ENCODE data around the gene MAP2K5. TPM values are rescaled to one million over a fixed set of nuclear protein-coding genes. Genes with fewer than 3 reads are reported as not detected.

Gene MAP2K5
- total RNA-seq, 2 experiments from 2014 or later, result 22.2 to 27.9 TPM

- Mint-ChIP-seq H3K36me3 (ENCODE audit: low read depth) (no peaks in the 10 kb centered on the region), H3K4me3 (peak overlapping the region; percentile 72), H3K27me3 (peaks cover 84% of the 10 kb centered on the region), H3K27ac (no peak overlapping the region), H3K4me1 (ENCODE audit: low read depth) (peaks cover 55% of the 10 kb centered on the region), H3K9me3 (no peaks in the 10 kb centered on the region)
- DNase-seq, result peak in 2 of 14 experiments; percentile 11 to 28
- no peak for TF ChIP-seq CTCF (IDR thresholded peaks at IDR 0.05)
- no peak overlapping the region for H3K27ac ChIP-seq (ENCODE audit: low read depth in 1 of 2, low read length in 2 of 2)
- POLR2A ChIA-PET, result interaction anchor here (1.5 to 1.8 kb wide), 2 partner anchors 13 to 44 kb away, joined by 3 to 4 read pairs; no protein-coding TSS in a partner anchor
- CTCF ChIA-PET, result no interaction called here
- no peak overlapping the region for H3K4me3 ChIP-seq (ENCODE audit: low read length)
- peaks cover 0 to 53% of the 10 kb centered on the region in 2 experiments for H3K9me3 ChIP-seq (ENCODE audit: control insufficient read depth in 1 of 2, insufficient read depth in 1 of 2, low read length in 2 of 2)
- ATAC-seq (ENCODE audit: poor library complexity), result no peak
- intact Hi-C loops (cut with DNase I, micrococcal nuclease), result no loop called here
- peaks cover 73% of the 10 kb centered on the region for H3K4me1 ChIP-seq (ENCODE audit: insufficient read depth, low read length)
- no peaks in the 10 kb centered on the region for H3K36me3 ChIP-seq (ENCODE audit: insufficient read depth, low read length)
- H3K27me3 ChIP-seq (ENCODE audit: control insufficient read depth in 1 of 2, insufficient read depth in 2 of 2, low read length in 2 of 2), result peaks cover 74 to 86% of the 10 kb centered on the region in 2 experiments
Observed at GRCh38 chr15:67828278-67828968, 285.9 kb downstream of the MAP2K5 start.

GRCh38 chr15:67828969-67829646 is 286.6 kb downstream of the MAP2K5 start:
- H3K27me3 ChIP-seq (ENCODE audit: control insufficient read depth in 1 of 2, insufficient read depth in 2 of 2, low read length in 2 of 2), result peaks cover 74 to 86% of the 10 kb centered on the region in 2 experiments
- CTCF ChIA-PET, result no interaction called here
- POLR2A ChIA-PET, result interaction anchor here (1.5 to 1.8 kb wide), 2 partner anchors 12 to 45 kb away, joined by 3 to 4 read pairs; no protein-coding TSS in a partner anchor
- H3K4me1 Mint-ChIP-seq (ENCODE audit: low read depth), result peaks cover 55% of the 10 kb centered on the region
- no peaks in the 10 kb centered on the region for H3K36me3 ChIP-seq (ENCODE audit: insufficient read depth, low read length)
- H3K27me3 Mint-ChIP-seq, result peaks cover 84% of the 10 kb centered on the region
- no peak overlapping the region for H3K27ac ChIP-seq (ENCODE audit: low read depth in 1 of 2, low read length in 2 of 2)
- H3K9me3 Mint-ChIP-seq, result no peaks in the 10 kb centered on the region
- peak overlapping the region; percentile 72 for H3K4me3 Mint-ChIP-seq
- no peak for ATAC-seq (ENCODE audit: poor library complexity)
- no peaks in the 10 kb centered on the region for H3K36me3 Mint-ChIP-seq (ENCODE audit: low read depth)
- TF ChIP-seq CTCF (IDR thresholded peaks at IDR 0.05), result no peak
- H3K4me3 ChIP-seq (ENCODE audit: low read length), result no peak overlapping the region
- peak in 1 of 14 experiments; percentile 29 for DNase-seq
- intact Hi-C loops (cut with DNase I, micrococcal nuclease), result no loop called here
- no peak overlapping the region for H3K27ac Mint-ChIP-seq
- H3K9me3 ChIP-seq (ENCODE audit: control insufficient read depth in 1 of 2, insufficient read depth in 1 of 2, low read length in 2 of 2), result peaks cover 0 to 54% of the 10 kb centered on the region in 2 experiments
- H3K4me1 ChIP-seq (ENCODE audit: insufficient read depth, low read length), result peaks cover 73% of the 10 kb centered on the region

GRCh38 chr15:67829647-67830504 is 287.4 kb downstream of the MAP2K5 start:
- intact Hi-C loops (cut with DNase I, micrococcal nuclease), result loop anchor here (10.0 kb wide), 3 partner anchors 285 to 585 kb away; partner anchors contain the start of gene MAP2K5 (in 1 of the 2)
- peaks cover 0 to 52% of the 10 kb centered on the region in 2 experiments for H3K9me3 ChIP-seq (ENCODE audit: control insufficient read depth in 1 of 2, insufficient read depth in 1 of 2, low read length in 2 of 2)
- peaks cover 74 to 86% of the 10 kb centered on the region in 2 experiments for H3K27me3 ChIP-seq (ENCODE audit: control insufficient read depth in 1 of 2, insufficient read depth in 2 of 2, low read length in 2 of 2)
- Mint-ChIP-seq H3K27me3 (peaks cover 84% of the 10 kb centered on the region), H3K4me1 (ENCODE audit: low read depth) (peaks cover 57% of the 10 kb centered on the region), H3K36me3 (ENCODE audit: low read depth) (no peaks in the 10 kb centered on the region), H3K4me3 (peak overlapping the region; percentile 72), H3K9me3 (no peaks in the 10 kb centered on the region), H3K27ac (no peak overlapping the region)
- no peak for ATAC-seq (ENCODE audit: poor library complexity)
- POLR2A ChIA-PET, result interaction anchor here (1.8 kb wide), 1 partner anchor 45 kb away, joined by 4 read pairs; no protein-coding TSS in a partner anchor
- peaks cover 73% of the 10 kb centered on the region for H3K4me1 ChIP-seq (ENCODE audit: insufficient read depth, low read length)
- no peak overlapping the region for H3K27ac ChIP-seq (ENCODE audit: low read depth in 1 of 2, low read length in 2 of 2)
- no peaks in the 10 kb centered on the region for H3K36me3 ChIP-seq (ENCODE audit: insufficient read depth, low read length)
- no peak for TF ChIP-seq CTCF (IDR thresholded peaks at IDR 0.05)
- CTCF ChIA-PET, result no interaction called here
- no peak overlapping the region for H3K4me3 ChIP-seq (ENCODE audit: low read length)
- peak in 1 of 14 experiments; percentile 16 for DNase-seq

Measured in CD4-positive, alpha-beta T cell (primary cell).